ENCODE results near the gene RPS18.

The RPS18 gene

DNA sequence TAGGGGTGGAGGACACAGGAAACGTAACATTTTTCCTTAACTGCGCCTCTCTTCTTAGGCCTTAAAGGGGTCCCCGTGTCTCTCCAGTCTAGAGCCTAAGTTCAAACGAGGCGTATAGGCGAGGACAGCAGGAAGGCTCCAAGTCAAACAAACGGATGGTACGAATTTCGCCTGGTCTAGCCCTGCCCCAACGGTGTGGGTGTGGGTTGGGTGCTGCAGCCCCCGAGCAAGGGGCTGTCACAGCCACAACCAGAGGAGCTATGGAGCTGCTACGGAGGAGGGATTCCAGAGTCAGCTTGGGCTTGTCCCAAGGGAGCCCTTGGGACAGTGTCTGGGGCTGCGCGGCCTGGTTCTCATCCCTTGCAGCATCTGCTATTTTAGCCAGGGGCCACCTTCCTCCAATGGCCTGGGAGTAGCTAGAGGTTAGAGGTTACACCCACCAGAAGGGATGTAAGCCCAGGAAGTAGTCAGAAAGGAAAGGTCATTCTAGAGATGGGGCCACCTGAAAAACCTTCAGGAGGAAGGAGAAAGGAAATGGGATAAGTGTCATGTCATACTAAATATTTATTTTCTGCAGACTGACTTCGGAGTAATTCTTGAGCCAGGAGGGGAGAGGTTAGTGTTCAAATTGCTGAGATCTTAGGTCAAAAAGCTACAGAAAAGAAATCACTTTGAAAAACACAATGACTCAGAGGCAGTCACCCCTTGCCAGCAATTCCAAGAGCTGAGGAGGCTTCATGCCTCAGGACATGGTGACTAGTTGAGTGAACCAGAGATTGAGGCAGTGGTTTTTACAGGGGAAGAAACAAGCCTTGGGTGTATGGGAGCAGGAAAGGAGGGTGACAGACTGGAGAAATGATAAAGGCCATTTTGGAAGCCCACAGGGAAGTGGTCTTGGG, 21.9 kb upstream of the RPS18 start:
- peak; percentile 34 for DNase-seq
- Histone ChIP-seq H3K9me3 (ENCODE audit: severe bottlenecking) (no peaks in the 10 kb centered on the region), H3K4me3 (ENCODE audit: low read depth, low read length) (peak overlapping the region; percentile 78), H3K36me3 (peaks cover 13% of the 10 kb centered on the region), H3K27me3 (ENCODE audit: insufficient read depth, low read depth, severe bottlenecking) (no peaks in the 10 kb centered on the region), H3K27ac (peak overlapping the region; percentile 69)
- TF ChIP-seq CTCF (IDR thresholded peaks at IDR 0.05; ENCODE audit: low read depth, low read length), result no peak

- Histone ChIP-seq H3K4me3 (ENCODE audit: low read depth, low read length) (no peak overlapping the region), H3K27me3 (ENCODE audit: insufficient read depth, low read depth, severe bottlenecking) (no peaks in the 10 kb centered on the region), H3K9me3 (ENCODE audit: severe bottlenecking) (no peaks in the 10 kb centered on the region), H3K36me3 (peaks cover 14% of the 10 kb centered on the region), H3K27ac (no peak overlapping the region)
- DNase-seq, result no peak
- no peak for TF ChIP-seq CTCF (IDR thresholded peaks at IDR 0.05; ENCODE audit: low read depth, low read length)
Observed at GRCh38 chr6:33250731-33251130, 21.1 kb upstream of the RPS18 start.

DNA sequence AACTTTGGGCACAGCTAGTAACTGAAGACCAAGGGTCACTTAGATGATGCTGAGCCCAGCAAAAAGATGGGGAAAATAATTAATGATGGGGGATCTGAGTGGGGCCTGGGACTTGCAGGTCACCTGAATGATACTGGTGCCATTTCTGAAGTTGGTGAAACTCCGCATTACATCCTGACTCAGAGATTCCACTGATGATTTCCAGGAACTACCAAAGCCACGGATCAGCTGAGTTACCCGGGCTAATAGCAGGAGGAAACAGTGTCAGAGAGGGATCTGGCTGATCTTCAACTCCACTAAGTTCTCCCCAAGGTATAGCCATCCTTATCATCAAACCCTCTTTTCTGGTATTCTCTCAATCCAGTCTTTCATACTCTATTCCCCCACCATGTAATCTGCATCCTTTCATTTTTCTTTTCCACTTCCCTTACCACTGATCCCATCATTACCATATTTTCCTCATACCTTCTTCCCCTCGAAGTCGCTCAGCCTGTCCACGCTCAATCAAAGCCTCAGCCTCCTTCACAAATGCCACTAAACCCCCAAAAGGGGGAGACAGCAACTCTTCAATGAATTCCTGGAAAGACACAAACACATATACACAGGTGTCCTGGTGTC, 20.4 kb upstream of the RPS18 start:
- Histone ChIP-seq H3K27me3 (ENCODE audit: insufficient read depth, low read depth, severe bottlenecking) (no peaks in the 10 kb centered on the region), H3K9me3 (ENCODE audit: severe bottlenecking) (no peaks in the 10 kb centered on the region), H3K4me3 (ENCODE audit: low read depth, low read length) (no peak overlapping the region), H3K27ac (no peak overlapping the region), H3K36me3 (peaks cover 17% of the 10 kb centered on the region)
- no peak for TF ChIP-seq CTCF (IDR thresholded peaks at IDR 0.05; ENCODE audit: low read depth, low read length)
- no peak for DNase-seq

- no peak for TF ChIP-seq CTCF (IDR thresholded peaks at IDR 0.05; ENCODE audit: low read depth, low read length)
- Histone ChIP-seq H3K4me3 (ENCODE audit: low read depth, low read length) (no peak overlapping the region), H3K9me3 (ENCODE audit: severe bottlenecking) (no peaks in the 10 kb centered on the region), H3K27ac (no peak overlapping the region), H3K36me3 (peaks cover 26% of the 10 kb centered on the region), H3K27me3 (ENCODE audit: insufficient read depth, low read depth, severe bottlenecking) (no peaks in the 10 kb centered on the region)
- DNase-seq, result no peak
Observed at GRCh38 chr6:33252759-33253158, 19.1 kb upstream of the RPS18 start.

GRCh38 chr6:33254591-33254990, 17.3 kb upstream of the RPS18 start:
- peak; percentile 27 for DNase-seq
- H3K9me3 ChIP-seq (ENCODE audit: severe bottlenecking), result no peaks in the 10 kb centered on the region
- H3K36me3 ChIP-seq, result peaks cover 27% of the 10 kb centered on the region
- H3K4me3 ChIP-seq (ENCODE audit: low read depth, low read length), result no peak overlapping the region
- peak overlapping the region; percentile 50 for H3K27ac ChIP-seq
- no peaks in the 10 kb centered on the region for H3K27me3 ChIP-seq (ENCODE audit: insufficient read depth, low read depth, severe bottlenecking)
- no peak for TF ChIP-seq CTCF (IDR thresholded peaks at IDR 0.05; ENCODE audit: low read depth, low read length)
